HG02852 (cell line): ENCODE data around the gene TTC16.

ENCODE experiments used
- ATAC-seq: cut with Tn5 transposase; IDR thresholded peaks from one replicate; pipeline ENCODE4 v1.9.1; 2021; ENCODE audit warnings: mild to moderate bottlenecking, moderate library complexity; ENCODE audit not compliant: unreplicated experiment

Gene TTC16

DNA sequence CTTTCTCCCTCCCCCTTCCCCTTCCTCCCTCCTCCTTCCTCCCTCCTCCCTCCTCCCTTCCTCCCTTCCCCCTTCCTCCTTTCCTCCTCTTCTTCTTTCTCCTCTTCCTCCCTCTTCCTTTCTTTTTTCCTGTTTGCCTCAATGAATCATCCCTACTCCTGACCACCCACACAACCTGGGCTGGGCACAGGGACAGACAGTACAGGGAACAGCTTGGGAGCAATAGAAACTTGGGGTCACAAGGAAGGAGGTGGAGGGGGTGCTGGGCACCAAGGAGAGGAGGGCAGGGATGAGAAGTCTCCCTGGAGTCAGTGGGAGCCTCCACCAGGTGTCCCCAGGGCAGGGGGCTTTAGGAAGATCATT lies 5.0 kb downstream of the TTC16 start:
- no peak for ATAC-seq

DNA sequence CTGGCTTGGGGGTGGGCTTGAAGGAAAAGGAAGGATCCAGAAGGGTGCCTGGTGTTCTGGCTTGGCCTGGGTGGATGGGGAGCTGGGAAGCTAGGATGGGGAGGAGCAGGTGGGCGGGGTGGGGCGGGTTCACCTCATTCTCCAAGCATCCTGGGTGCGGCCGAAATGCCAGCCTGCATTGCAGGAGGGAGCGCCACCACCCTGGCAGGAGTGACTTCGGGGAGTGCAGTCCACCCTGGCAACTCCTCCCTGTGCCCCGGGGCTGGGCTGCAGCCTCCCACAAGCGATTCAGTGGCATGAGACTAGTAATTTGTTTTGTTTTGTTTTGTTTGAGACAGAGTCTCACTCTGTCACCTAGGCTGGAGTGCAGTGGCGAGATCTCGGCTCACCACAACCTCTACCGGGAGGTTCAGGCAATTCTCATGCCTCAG lies 5.5 kb downstream of the TTC16 start:
- ATAC-seq: no peak

- no peak for ATAC-seq
Measured at GRCh38 chr9:127722055-127722745, 6.3 kb downstream of the TTC16 start.

- ATAC-seq: no peak
Measured at GRCh38 chr9:127723013-127723412, 7.1 kb downstream of the TTC16 start.

DNA sequence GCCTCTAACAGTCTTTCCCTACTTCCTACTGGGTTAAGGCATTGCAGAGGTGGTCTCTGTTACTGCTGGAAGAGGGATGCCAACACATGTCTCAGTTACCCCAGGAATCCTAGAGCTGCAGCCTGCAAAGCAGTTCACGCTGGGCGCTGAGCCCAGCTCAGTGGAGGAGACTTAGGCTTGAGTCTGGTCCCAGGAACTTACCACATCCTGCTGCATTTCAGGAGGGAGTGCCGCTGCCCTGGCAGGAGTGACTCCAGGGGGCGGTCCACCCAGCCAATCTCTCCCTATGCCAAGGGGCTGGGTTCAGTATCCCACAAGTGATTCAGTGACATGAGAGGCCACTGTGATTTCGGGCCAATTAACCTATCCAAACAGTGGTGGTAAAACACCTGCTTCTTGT lies 7.6 kb downstream of the TTC16 start:
- ATAC-seq: no peak

DNA sequence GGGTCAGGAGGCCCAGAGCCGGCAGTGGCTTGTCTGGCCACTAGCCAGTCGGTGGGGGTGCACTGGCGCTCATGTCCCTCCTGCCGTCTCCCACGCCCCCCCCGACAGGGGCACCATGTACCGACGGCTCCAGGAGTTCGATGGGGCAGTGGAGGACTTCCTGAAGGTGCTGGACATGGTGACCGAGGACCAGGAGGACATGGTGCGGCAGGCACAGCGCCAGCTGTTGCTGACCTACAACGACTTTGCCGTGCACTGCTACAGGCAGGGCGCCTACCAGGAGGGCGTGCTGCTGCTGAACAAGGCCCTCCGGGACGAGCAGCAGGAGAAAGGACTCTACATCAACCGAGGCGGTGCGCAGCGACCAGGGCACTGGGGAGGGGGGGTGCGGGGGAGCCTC lies 8.1 kb downstream of the TTC16 start:
- no peak for ATAC-seq

DNA sequence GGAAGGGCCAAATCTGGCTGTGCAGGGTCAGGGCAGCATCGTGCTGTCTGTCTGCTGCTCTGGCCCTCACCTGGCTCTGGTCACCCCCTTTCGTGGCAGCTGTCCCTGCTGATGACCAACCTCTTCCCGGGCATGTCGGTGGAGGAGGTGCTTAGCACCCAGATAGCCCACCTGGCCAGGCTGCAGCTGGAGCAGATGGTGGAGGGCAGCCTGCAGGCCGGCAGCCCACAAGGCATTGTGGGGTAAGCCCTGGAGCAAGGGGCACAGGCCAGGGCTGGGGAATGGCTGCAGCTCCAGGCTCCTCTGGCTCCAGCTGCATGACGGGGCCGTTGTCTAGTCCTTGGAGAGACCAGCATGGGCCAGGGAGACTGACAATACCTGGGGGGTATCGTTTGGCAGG lies 11.0 kb downstream of the TTC16 start:
- ATAC-seq: no peak

DNA sequence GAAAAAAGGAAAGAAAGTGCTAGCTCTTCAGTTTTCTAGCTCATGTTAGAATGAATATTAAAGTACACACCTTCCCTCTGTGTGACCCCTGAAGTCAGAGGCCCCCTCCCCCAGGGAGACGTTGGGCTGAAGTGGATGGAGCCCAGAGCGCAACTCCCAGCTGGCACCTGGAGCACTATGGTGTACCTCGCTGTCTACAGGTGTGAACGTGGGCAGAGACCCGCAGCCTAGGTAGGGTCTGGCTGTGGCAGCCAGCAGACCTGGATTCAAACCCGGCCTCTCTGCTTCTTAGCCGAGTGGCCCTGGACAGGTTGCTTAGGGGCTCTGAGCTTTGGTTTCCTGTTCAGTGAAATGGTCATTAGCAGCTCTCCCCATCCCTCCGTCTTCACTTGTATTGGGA lies 12.9 kb downstream of the TTC16 start:
- no peak for ATAC-seq

DNA sequence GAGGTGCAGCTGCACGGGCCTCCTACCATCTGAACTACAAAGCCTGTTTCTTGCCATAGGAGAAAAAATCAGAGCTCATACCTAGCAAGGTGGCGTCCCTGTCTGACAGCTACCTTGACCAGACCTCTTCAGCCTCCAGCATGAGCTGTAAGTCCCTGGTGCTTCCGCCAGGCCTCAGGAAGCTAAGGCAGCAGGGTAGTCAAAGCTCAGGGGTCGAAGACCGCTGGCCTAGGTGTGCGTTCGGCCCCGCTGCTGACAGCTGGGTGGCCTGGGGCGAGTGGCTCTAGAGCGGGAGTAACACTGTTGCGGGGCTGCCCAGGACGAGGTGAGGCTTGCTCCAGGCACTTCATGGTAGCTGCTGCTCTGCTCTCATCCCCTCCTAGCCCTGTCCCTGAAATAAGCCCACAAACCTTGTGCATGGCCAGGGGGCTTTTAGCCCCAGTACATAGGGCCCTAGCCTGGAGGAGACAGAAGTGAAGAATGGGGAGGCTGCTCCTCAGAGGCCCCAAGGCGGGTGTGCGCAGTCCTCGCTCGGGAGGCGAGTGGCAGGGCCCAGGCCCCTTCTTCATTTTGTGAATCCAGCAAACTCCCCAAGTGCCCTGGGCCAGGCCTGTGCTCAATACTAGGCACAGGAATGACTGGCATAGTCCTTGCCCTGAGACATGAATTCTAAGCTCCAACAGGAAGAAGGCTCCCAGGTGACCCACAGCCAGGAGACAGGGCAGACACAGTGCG lies 13.8 kb downstream of the TTC16 start:
- ATAC-seq: no peak

DNA sequence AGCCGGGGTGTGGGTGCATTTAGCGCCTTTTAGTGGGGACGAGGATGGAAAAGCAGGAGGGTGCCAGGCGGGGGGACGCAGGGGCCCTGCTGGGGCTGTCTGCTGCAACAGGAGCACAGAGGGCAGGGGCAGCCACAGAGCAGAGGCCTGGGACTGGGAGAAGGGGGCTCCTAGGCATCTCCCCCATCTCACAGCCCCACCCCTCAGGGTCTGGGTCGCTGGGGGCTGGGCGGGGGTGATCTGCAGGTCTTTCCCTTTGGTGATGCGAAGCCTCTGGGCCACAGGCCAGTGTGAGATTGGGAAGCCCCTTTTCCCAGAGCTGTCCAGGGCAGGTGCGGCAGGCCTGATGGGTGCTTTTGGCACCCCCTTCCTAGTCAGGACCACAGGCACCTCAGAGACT lies 14.4 kb downstream of the TTC16 start:
- no peak for ATAC-seq

- ATAC-seq: no peak
Measured at GRCh38 chr9:127730799-127731410, 15.0 kb downstream of the TTC16 start.

- no peak for ATAC-seq
Measured at GRCh38 chr9:127731938-127732337, 16.1 kb downstream of the TTC16 start.

- ATAC-seq: no peak
Measured at GRCh38 chr9:127732444-127732843, 16.6 kb downstream of the TTC16 start.

DNA sequence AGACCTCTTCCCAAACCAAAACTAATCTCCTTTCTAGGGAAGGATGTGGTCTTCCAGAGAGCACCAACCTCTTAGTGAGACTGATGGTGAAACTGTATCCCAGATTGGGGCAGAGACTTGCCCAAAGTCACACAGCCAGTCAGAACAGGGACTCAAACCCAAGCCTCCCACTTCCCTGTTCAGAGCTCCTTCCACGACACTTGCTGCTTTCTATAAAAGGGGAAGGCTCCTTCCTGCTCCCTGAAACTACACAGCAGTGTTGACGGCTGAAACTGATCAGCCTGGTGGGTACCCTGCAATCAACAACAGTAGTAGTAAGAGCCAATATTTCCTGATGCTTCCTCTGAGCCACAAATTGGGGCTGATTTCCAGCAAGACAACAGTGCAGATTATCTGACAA lies 17.7 kb downstream of the TTC16 start:
- ATAC-seq: no peak

DNA sequence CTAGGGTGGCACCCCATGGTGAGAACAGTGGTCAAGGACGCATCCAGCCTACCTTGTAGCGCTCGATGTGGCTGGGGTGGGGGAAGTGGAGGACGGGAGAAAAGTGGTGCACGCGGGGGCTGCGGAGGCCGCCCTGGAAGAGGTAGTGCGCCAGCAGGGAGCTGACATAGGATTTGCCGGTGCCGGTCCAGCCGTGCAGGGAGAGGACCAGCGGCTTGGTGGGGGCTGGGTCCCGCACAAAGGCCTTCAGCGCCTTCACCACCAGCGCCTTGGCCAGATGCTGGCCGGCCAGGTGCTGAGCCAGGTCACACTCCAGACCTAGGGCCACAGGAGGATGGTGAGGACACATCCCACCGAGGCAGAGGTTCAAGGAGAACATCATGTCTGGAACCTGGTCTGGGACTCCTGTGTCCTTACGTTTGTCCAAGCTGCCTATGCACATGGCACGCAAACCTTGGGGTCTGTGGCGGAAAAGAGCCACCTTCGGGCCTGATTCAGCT lies 18.4 kb downstream of the TTC16 start:
- no peak for ATAC-seq

- peak; percentile 85 for ATAC-seq
Measured at GRCh38 chr9:127734747-127735529, 19.1 kb downstream of the TTC16 start, which contains the start of gene TOR2A. TSS of gene TOR2A (minus strand) at chr9:127735294. CDS start at chr9:127735270, 24 bp downstream.

DNA sequence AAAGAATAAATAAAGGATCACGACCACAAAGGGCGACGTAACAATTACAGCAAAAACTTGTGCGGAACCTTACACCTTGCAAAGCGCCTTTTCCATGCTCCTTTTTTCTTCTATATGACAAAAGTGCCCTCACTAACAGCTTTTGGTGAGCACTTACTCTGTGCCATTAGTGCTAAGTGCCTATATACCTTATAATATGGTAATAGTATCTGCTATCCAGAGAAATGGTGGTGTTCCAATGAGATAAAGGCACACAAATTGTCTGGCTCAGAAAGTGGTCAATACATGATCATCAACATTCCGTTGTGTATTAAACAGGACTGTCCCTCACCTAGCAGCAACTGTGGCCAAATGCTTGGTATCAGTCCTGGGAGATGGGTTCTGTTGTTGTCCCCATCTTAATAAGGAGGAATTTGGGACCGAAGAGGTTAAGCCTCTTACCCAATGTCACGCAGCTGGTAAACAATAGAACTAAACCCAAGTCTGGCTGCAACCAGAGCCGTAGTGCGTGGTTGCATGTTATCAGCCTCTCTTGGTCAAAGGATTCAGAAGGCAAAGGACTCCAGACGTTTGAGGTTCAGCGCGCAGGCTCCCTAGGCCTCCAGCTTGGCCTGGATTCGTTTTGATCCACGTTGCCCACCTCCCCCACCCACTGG lies 19.8 kb downstream of the TTC16 start:
- ATAC-seq: peak; percentile 9

DNA sequence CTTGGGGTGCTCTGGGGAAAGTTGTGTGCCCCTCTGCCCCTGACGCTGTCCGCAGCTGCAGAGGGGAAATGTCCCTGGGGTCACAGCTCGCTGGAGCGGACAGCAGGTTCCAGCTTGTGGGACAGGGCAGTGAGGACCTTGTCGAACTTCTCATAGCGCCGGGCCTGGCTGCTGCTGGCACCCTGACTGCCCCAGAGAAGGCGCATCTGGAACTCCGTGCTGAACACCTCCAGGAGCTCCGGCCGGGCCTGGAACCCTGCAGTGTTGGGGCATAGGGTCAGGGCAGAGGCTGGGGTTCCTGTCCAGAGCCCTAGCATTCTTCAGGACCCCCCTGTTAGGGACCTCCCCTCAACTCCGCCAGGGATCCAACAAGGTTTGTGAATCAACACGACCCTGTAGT lies 22.8 kb downstream of the TTC16 start:
- ATAC-seq: no peak

- no peak for ATAC-seq
Measured at GRCh38 chr9:127739614-127740330, 23.9 kb downstream of the TTC16 start.

GRCh38 chr9:127741831-127742434 lies 26.1 kb downstream of the TTC16 start:
- ATAC-seq: no peak
